ENCODE measurements around the gene COMMD7.

Gene COMMD7

DNA sequence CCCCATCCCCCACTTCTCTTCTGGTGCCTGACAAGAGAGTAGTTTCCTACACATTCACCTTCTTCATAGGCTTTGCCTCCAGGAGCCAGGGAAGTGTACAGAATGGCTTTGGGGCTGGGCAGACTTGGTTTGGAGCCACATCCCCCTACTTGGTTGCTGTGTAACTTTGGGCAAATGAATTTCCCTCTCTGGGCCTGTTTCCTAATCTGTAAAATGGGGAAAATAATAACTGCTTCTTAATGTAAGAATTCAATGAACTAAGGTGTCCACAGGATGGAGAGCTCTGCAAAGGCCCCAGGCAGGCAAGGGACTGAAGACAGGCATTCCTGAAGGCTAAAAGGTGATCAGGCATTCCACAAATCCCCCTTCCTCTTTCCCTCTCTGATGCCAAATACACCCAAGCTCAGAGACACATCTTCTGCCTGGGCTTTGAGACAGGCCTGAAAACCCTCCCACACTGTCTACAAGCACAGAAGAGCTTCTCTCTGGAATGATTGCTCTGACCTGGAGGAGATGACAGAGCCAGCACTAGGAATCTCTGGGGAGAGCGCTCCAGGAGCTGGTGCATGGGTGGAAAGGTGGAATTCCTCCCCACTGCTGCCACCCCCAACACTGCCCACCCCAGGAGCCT lies 62.6 kb downstream of the COMMD7 start:
- DNase-seq (ENCODE audit: low read depth in 2 of 2, low spot score in 1 of 2): no peak

- DNase-seq (ENCODE audit: low read depth in 2 of 2, low spot score in 1 of 2): no peak
These were observed 64.3 kb downstream of the COMMD7 start for GRCh38 chr20:32678948-32679347.

DNA sequence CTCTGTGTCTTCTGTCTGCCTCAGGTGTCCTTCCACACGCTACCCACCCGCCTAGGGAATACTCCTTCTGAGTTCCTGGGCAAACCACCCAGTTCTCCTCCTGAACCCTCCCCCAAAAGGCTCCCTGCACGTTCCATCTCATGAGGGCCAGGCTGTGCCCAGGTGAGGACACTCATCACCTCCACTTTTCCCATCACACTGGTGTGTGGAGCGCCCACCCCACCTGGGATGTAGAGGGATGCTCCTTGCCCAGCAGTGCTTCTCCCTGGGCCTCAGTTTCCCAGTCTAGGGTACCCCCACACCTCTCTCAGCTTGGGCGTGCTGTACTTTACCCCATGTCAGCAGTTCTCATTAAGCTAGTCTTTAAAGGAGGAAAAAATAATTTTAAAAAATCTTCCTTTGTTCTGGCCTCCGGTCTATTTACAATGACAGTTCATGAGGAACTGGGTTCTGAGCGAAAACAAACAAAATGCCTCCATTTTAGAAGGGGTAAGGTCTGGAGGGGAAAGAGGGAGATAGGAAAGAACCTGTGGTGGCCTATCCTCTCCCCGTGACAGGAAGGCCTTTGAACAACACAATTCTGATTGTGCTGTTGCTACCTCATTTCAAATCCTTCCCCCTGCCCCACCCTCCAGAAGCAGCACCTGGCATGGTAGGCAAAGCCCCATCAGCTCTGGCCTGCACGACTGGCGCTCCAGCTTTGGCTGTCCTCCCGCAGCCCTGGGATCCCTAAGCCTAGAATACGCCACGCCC lies 67.9 kb downstream of the COMMD7 start:
- DNase-seq (ENCODE audit: low read depth in 2 of 2, low spot score in 1 of 2): no peak

DNA sequence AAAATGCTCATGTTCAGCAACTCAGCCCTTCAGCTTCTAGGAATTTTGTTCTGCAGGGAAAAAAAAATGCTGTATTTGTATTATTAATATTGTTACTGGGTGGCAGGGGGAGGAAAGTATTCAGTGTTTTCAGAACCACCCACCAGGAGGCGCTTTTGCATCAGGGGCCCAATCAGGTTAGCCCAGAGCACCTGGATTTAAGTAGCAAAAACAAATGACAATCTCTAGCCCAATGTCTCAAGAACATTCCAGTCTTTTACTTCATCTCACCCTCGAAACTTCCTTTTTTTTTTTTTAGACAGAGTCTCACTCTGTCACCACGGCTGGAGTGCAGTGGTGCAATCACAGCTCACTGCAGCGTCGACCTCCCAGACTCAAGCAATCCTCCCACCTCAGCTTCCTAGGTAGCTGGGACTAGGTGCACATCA lies 68.9 kb downstream of the COMMD7 start:
- DNase-seq (ENCODE audit: low read depth in 2 of 2, low spot score in 1 of 2): peak; percentile 42 to 57

GRCh38 chr20:32672982-32673851 lies 70.0 kb downstream of the COMMD7 start:
- no peak for DNase-seq (ENCODE audit: low read depth in 2 of 2, low spot score in 1 of 2)

DNA sequence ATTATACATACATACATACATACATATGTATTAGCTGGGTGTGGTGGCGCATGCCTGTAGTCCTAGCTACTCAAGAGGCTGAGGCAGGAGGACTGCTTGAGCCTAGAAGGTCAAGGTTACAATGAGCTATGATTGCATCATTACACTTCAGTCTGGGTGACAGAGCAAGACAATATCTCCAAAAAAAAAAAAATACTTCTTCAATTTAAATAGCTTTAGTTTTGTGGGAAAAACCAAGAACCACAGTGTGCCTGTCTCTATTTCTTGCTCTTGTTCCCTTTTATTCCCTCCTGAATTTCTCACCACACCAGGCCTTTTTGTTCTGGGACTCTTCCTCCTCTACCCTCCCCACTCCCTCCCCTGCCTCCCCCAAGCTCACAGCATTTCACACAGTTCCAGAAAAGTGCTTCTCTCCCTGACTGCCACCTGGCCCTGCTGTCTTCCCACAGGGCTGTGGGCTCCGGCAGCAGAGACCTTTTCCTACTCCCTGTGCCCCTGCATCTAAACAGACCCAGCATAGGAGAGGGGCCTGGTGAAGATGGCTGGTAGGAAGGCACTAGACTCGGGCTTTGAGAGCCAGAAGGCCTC lies 70.8 kb downstream of the COMMD7 start:
- no peak for DNase-seq (ENCODE audit: low read depth in 2 of 2, low spot score in 1 of 2)

- no peak for DNase-seq (ENCODE audit: low read depth in 2 of 2, low spot score in 1 of 2)
These were observed 72.4 kb downstream of the COMMD7 start for GRCh38 chr20:32670773-32671455.

DNA sequence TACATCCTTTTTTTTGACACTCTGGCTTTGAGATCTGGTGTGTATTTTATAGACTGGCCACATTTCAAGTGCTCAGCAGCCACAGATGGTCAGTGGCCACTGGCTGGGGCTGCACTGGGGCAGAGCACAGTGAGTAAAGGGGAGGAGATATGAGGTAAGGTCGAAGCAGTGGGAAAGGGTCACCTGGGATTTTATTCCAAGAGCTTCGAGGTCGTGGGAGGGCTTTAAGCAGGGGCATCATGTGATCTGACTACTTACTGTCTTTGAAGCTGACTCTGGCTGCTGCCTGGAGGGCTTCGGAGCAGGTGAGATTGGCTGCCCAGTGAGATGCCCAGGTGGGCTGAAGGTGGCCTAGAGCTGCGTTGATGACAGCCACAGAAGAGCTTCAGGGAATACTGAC lies 76.2 kb downstream of the COMMD7 start:
- no peak for DNase-seq (ENCODE audit: low read depth in 2 of 2, low spot score in 1 of 2)

GRCh38 chr20:32664678-32665159 lies 78.5 kb downstream of the COMMD7 start:
- no peak for DNase-seq (ENCODE audit: low read depth in 2 of 2, low spot score in 1 of 2)

DNA sequence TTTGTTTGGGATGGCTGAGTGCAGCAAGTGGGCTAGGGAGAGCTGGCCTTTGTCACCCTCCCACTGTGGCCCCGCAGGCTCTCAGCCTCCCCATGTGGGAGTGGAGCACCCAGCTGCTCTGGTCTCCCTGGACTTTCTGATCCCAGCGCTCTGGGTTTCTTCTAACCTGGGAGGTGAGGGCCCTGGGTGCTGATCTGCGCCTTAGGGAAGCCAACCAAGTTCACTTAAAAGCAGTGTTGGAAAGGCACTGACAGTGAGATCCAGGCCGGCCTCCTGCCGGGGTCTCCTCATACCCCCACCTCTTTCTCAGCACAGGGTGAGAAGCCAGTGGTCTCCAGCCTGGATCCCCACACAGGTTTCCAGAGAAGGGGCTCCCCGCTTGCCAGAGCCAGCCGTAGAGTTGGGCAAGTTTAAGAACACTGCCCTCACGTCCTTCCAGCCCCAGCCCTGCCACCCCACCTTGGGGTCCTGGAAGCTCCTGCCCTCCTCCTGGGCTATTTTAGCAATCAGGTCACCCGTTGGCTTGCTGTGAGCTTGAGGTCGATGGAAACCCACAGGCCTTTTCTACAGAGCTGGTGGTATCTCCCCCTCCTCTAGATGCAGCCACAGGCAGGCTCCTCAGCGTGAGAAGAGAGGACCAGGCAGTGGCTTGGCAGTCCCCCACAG lies 79.1 kb downstream of the COMMD7 start:
- no peak for DNase-seq (ENCODE audit: low read depth in 2 of 2, low spot score in 1 of 2)

DNA sequence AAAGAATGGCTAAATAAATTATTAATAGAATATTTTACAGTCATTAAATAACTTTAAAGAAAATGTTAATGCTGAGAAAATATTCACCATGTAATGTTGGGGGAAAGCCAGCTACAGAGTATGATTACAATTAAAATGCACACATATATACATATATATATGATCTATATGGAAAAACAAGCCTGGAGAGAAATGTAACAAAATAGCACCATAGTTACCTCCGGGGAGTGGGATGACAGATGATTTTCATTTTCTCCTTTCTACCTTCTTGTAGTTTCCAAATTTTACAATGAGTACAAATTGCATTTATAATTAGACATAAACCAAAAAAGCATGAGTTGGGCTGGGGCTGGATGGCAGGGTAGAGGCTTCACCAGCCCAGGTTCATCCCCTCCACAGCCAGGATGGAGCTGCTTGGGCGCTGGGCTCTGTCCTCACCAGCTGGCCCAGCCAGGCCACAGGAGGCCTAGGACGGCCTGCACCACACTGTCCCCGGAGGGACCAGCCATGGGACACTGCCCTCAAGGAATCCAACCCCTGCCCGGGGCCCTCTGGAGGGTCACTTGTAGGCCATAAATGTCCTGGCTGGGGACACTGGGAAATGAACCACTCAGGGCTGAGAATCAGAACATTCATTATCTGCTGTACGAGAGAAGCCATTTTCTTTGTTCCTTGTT lies 79.8 kb downstream of the COMMD7 start:
- DNase-seq (ENCODE audit: low read depth in 2 of 2, low spot score in 1 of 2): no peak

DNA sequence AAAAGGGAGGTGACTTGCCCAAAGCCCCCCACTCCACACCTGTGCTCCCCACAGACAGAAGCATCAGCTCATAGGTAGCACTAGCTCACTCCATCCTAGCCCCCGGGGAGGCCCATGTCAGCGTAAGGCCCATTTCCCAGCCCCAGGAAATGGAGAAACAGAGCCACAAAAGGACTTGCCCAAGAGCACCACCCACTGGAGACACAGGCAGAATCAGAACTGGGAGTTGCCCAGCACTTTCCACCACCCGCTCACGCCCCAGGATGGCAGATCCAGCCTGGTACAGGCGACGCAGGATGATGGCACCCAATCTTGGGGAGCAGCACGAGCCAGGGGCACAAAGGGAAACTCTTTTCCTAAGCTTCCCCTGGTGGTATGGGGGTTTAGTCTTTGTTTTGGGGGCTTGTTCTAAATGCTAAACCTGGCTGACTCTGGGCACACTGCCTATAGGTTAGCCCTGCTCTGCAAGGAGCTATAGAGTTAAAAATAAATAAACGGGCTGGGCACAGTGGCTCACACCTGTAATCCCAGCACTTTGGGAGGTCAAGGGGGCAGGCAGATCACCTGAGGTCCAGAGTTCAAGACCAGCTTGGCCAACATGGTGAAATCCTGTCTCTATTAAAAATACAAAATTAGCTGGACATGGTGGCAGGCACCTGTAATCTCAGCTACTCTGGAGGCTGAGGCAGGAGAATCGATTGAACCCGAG lies 81.3 kb downstream of the COMMD7 start:
- no peak for DNase-seq (ENCODE audit: low read depth in 2 of 2, low spot score in 1 of 2)

DNA sequence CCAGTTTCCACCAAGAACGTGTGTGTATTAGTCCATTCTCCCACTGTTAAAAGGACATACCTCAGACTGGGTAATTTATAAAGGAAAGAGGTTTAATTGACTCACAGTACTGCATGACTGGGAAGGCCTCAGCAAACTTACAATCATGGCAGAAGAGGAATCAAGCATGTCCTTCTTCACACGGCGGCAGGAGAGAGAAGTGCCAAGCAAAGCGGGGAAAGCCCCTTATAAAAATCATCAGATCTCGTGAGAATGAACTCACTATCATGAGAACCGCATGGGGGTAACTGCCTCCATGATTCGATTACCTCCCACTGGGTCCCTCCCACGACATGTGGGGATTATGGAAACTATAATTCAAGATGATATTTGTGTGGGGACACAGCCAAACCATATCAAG lies 82.6 kb downstream of the COMMD7 start:
- DNase-seq (ENCODE audit: low read depth in 2 of 2, low spot score in 1 of 2): no peak

- no peak for DNase-seq (ENCODE audit: low read depth in 2 of 2, low spot score in 1 of 2)
These were observed 86.4 kb downstream of the COMMD7 start for GRCh38 chr20:32656827-32657226.

DNA sequence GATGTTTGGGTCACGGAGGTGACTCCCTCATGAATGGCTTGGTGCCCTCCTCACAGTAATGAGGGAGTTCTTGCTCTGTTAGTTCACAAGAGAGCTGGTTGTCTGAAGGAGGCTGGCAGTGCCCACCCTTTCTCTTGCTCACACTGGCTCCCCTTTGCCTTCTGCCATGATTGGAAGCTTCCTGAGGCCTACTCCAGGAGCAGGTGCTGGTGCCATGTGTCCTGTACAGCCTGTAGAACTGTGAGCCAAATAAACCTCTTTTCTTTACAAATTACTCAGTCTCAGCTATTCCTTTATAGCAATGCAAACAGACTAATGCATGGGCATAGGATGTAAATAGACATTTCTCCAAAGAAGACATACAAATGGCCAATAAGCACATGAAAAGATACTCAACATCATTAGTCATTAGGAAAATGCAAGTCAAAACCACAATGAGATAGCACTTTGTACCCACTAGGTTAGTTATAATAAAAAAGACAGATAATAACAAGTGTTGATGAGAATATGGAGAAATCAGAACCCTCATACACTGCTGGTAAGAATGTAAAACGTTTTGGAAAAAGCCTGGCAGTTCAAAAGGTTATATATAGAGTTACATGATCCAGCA lies 87.3 kb downstream of the COMMD7 start:
- DNase-seq (ENCODE audit: low read depth in 2 of 2, low spot score in 1 of 2): no peak

GRCh38 chr20:32652739-32653526 lies 90.3 kb downstream of the COMMD7 start:
- peak; percentile 72 to 91 for DNase-seq (ENCODE audit: low read depth in 2 of 2, low spot score in 1 of 2)

Measured in stimulated activated CD8-positive, alpha-beta memory T cell treated with anti-CD3 and anti-CD28 coated beads, Interleukin-4, amount 100 ng/mL, for 4 hours (primary cell).